Stimulated activated CD8-positive, alpha-beta memory T cell treated with anti-CD3 and anti-CD28 coated beads, Interleukin-4, amount 100 ng/mL, for 48 hours (primary cell): ENCODE measurements around the gene CCDC85B.

Experiments
- DNase-seq: peaks from one replicate; pipeline ENCODE4 v3.0.0-alpha.2; 2020

CCDC85B gene

DNA sequence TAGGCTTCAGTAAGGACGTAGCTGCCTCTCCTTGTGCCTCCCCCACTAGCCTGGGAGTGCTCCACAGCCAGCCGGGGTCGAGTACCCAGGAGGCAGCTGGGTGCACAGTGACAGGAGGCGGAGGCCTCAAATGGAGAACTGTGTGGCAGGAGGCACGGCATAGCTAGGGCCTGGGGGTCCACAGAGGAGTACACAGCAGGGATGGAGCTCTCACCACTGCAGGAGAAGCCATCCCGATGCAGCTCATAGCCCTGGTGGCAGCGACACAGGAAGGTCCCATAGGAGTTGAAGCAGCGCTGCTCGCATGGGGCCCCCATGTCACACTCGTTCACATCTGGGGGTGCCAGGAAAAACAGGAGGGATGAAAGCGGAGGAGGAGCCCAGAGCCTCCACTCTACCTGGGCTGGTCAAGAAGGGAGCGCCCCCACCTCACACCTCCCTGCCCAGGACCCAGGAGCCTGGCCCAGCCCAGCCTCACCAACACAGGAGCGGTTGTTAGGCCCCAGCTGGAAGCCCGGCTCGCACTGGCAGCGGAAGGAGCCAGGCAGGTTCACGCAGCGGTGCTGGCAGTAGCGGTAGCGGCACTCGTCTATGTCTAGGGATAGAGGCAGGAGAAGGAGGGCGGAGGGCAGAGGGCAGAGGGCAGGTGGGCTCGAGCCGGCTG is 20.7 kb upstream of the CCDC85B start:
- DNase-seq = no peak

DNA sequence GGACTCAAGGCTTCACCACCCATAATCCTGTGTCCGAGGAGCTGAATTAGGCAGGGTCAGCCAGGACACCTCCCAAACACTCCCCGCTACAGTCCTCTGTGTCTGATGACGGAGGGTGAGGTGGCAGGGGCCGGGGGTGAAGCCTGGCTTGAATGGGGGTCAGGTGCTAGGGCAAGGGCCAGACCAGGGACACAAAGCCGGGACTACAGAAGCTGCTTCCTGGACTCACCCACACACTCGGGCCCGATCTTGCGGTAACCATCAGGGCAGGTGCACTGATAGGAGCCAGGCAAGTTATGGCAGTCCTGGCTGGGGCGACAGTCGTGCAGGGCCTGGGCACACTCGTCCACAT is 20.2 kb upstream of the CCDC85B start:
- DNase-seq = no peak

- DNase-seq = no peak
These were observed 19.5 kb upstream of the CCDC85B start for GRCh38 chr11:65870706-65871681.

DNA sequence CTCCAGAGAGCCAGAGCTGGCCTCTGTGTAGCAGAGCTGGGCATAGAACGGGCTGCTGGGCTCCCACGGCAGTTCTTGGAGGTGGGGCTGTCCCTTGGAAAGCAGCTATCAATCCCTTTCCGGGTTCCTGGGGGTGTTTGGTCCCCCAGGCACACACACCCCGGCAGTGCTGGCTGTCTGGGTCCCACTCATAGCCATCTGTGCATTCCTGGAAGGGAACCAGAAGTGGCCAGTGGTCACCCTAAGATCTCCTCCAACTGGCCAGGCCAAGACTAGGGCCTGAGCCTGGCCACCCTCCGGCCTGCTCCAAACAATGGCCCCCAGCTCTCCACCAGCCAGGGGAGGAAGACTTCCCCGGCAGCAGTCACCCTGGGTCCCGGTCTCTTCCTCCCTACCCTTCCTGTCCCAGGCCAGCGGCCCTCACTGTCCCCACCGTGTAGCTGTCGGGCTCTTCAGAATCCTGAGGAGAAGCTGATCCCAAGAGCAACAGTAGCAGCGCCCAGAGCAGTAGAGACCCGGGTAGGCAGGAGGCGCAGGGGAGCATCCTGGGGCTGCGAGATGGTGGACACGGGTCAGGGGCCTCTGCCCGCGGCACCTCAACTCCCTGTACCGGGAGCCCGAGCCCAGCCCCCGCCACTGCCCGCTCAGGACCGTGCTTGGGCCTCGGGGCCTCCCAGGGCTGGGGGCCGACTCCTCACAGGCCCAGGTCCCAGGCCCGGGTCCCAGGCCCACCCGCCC is 18.5 kb upstream of the CCDC85B start:
- DNase-seq = no peak

- DNase-seq = no peak
These were observed 17.7 kb upstream of the CCDC85B start, which contains the start of gene EFEMP2 for GRCh38 chr11:65872586-65873317. Gene EFEMP2, minus strand, starts transcription at chr11:65872800. Its CDS starts 446 bp downstream, at chr11:65872354.

DNA sequence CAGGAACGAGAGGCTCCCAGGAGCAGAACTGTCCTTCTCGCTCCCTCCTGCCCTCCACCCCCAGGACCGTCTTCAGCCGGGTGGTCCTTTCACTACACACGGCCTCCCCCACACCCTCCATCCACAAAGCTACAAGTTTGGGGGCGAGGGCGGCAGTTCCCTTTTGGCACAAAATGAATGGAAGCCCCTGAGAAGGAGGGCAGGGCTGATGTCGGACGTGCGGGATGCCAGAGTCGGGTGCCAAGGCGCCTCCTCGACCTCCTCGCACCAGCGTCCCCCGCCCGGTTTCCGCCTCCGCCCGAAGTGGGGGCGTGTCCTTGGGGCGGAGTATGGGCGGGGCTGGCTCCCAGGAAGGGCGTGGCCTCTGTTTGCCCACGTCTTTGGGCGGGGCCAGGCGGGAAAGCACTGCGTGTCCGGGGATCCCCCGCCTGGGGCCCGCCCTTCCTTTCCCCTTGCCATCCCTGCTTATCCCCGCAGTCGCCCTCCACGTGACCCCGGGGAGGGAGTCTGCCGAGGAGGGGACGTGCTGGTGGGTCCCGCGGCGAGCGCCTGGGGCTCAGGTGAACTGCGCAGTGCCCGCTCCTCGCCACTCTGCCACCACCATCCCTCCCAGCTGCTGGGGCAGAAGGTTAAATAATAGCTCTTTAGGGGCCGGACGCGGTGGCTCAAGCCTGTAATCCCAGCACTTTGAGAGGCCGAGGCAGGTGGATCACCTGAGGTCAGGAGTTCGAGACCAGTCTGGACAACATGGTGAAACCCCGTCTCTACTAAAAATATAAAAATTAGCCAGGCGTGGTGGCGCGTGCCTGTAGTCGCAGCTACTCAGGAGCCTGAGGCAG is 16.9 kb upstream of the CCDC85B start:
- DNase-seq = peak; percentile 99

DNA sequence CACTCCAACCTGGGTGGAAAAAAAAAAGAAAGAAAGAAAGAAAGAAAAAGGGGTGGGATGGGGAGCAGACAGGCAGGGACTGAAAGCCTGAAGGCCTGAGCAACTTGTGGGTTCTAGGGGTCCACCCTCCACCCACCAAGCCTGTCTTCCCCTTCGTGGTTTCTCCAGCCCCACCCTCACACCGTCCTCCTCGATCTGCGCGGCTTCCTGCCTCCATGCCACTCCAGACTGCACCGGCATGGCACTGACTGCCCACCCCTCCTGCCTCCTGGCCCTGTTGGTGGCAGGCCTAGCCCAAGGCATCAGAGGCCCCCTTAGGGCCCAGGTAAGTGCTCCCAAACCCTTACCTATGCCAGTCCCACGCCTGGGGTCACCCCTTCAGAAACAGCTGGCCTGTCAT is 10.9 kb upstream of the CCDC85B start, which contains the start of gene CTSW:
Gene CTSW (plus strand): TSS at position 221 of the 400 bp plus-strand sequence. CDS start 18 bp downstream, at position 239.
- DNase-seq = peak; percentile 66

DNA sequence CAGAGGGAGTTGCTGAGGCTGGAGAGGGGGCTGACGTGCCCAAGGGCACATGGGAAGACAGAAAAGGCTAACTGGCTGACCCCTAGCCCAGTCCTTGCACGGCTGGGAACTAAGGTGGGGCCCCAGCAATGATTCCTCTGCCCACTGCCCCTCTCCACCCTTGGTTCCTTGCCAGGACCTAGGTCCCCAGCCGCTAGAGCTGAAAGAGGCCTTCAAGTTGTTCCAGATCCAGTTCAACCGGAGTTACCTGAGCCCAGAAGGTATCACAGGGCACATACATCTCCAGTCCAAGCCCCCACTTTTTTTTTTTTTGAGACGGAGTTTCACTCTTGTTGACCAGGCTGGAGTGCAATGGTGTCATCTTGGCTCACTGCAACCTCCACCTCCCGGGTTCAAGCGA is 10.4 kb upstream of the CCDC85B start:
- no peak for DNase-seq

DNA sequence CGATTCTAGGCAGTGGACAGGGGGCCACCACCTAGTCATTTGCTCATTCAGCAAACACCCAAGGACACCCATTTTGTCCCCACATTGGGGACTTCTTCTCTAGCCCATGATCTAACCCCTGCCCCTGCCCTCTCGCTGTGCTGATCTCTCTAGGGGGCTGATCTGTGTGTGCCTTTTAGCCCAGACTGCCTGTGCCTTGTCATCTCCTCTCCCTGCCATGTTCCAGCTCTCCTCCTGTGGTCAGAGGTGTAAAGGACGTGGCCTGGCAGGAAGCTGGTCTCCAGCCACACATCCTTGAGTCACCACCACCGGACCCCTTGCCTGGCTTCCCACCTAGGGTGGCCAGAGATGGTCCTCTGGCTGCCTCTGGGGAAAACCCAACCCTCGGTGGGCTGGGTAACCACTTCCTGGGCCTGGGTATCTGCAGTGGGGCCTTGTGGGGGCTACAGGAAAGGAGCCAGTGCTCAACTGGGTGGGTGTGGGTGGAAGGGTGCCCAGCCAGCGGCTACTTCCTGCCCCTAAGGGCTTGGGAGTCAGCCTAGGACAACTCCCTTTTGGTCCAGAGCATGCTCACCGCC is 9.5 kb upstream of the CCDC85B start:
- DNase-seq = peak; percentile 43

- no peak for DNase-seq
These were observed 8.1 kb upstream of the CCDC85B start for GRCh38 chr11:65882120-65883057.

DNA sequence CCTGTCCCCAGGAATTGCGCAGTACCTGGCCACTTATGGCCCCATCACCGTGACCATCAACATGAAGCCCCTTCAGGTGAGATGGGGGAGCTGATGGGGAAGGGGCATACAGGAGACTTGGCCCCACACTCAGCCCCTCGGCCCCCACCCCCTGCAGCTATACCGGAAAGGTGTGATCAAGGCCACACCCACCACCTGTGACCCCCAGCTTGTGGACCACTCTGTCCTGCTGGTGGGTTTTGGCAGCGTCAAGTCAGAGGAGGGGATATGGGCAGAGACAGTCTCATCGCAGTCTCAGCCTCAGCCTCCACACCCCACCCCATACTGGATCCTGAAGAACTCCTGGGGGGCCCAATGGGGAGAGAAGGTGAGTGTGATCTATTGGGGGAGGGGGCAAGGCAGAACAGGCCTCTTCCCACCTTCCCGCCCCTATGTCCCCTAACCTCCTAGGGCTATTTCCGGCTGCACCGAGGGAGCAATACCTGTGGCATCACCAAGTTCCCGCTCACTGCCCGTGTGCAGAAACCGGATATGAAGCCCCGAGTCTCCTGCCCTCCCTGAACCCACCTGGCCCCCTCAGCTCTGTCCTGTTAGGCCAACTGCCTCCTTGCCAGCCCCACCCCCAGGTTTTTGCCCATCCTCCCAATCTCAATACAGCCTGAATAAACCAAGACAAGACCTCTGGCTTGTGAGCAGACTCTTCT is 7.3 kb upstream of the CCDC85B start:
- no peak for DNase-seq

GRCh38 chr11:65883786-65884715 is 6.4 kb upstream of the CCDC85B start:
- no peak for DNase-seq

DNA sequence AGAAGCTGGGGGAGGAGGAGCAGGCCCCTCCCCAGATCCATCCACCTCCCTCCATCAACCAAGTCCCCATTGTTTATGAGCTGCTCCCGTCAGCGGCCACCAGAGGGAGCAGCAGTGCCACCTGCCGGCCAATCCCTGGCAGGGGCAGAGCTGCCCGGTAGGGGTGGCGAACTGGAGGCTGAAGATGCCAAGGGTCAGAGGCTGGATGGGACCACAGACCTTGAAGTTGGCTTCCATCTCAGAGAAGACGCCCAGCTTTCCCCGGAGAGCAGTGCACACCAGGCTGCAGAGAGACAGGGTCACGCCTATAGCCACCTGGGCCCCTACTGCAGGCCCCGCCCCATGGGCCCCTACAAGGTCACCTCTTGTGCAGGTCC is 5.8 kb upstream of the CCDC85B start:
- peak; percentile 88 for DNase-seq

- no peak for DNase-seq
These were observed 5.2 kb upstream of the CCDC85B start for GRCh38 chr11:65885231-65885630.

- no peak for DNase-seq
These were observed 4.5 kb upstream of the CCDC85B start for GRCh38 chr11:65885808-65886536.

- no peak for DNase-seq
These were observed 3.4 kb upstream of the CCDC85B start for GRCh38 chr11:65886826-65887722.
